Astrocyte of the spinal cord (primary cell): ENCODE results near the gene KITLG.

Source experiments
- DNase-seq: peaks from one replicate; pipeline ENCODE4 v3.0.0; 2011; ENCODE audit warnings: low read depth, low spot score
- H3K4me3 ChIP-seq: 2 replicates; pipeline ENCODE4 v1.5.1; 2011; ENCODE audit warnings: low read depth, mild to moderate bottlenecking, low read length, moderate library complexity
- in situ Hi-C: cut with HindIII; loops from 2 replicates; pipeline ENCODE4 v1.10.0; 2017; ENCODE audit warnings: low sequenced_read_pairs
- TF ChIP-seq, protein P1 (sequence below): IDR thresholded peaks from 2 replicates; pipeline ENCODE4 v1.5.1; 2012; ENCODE audit warnings: low read depth, mild to moderate bottlenecking, low read length, inconsistent platforms

Gene KITLG

DNA sequence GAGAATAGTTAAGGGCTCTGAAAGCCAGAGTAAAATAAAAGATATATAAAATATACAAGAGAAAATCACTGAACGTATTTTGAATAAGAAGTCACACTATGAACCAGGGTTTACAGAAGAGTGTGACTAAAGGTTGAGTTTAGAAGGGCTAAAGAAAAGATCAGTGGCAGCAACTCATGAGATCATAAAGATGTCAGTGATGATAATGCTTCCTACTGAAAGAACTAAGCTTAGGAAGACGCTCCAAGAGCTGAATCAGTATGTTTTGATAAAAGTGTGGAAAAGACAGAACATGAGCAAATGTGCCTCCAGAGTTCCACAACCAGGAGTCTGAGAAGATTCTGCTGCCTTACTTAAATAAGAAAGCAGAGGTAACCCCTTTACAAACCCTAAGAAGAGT, 74.6 kb downstream of the KITLG start:
- TF ChIP-seq, protein P1, sequence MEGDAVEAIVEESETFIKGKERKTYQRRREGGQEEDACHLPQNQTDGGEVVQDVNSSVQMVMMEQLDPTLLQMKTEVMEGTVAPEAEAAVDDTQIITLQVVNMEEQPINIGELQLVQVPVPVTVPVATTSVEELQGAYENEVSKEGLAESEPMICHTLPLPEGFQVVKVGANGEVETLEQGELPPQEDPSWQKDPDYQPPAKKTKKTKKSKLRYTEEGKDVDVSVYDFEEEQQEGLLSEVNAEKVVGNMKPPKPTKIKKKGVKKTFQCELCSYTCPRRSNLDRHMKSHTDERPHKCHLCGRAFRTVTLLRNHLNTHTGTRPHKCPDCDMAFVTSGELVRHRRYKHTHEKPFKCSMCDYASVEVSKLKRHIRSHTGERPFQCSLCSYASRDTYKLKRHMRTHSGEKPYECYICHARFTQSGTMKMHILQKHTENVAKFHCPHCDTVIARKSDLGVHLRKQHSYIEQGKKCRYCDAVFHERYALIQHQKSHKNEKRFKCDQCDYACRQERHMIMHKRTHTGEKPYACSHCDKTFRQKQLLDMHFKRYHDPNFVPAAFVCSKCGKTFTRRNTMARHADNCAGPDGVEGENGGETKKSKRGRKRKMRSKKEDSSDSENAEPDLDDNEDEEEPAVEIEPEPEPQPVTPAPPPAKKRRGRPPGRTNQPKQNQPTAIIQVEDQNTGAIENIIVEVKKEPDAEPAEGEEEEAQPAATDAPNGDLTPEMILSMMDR = no peak
- no peak for DNase-seq
- in situ Hi-C loops = no loop called here
- no peak overlapping the region for H3K4me3 ChIP-seq

GRCh38 chr12:88503281-88503703, 77.0 kb downstream of the KITLG start:
- no peak for DNase-seq
- in situ Hi-C loops = no loop called here

GRCh38 chr12:88501972-88502938, 78.0 kb downstream of the KITLG start:
- TF ChIP-seq, protein P1 = no peak
- in situ Hi-C loops = no loop called here
- H3K4me3 ChIP-seq = no peak overlapping the region
- DNase-seq = peak; percentile 43

More at GRCh38 chr12:88503281-88503703, 77.0 kb downstream of the KITLG start:
- TF ChIP-seq, protein P1 = no peak
- H3K4me3 ChIP-seq = no peak overlapping the region

- DNase-seq = no peak
- TF ChIP-seq, protein P1 = no peak
- in situ Hi-C loops = no loop called here
These were observed 83.3 kb downstream of the KITLG start for GRCh38 chr12:88496891-88497371.

GRCh38 chr12:88496429-88496828, 83.8 kb downstream of the KITLG start:
- H3K4me3 ChIP-seq = no peak overlapping the region
- DNase-seq = no peak
- TF ChIP-seq, protein P1 = no peak
- in situ Hi-C loops = no loop called here

More at GRCh38 chr12:88496891-88497371, 83.3 kb downstream of the KITLG start:
- H3K4me3 ChIP-seq = no peak overlapping the region

DNA sequence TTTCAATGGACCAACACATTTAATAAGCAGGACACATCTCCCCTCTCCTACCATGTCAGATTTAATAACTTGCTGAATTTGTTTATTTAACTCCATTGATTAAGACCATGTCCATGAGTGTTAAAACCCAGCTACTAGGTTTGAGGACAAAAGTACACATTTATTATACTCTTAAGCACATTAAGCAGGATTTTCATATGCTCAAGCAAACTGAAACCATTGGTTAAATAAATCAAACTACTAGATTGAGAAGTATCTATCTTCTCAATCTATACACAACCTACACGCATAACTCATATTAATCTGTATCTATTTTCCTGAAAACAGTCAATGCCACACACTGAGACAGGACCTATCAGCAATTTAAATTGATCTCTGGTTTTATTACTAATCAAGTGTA, 85.2 kb downstream of the KITLG start:
- no peak for DNase-seq
- H3K4me3 ChIP-seq = no peak overlapping the region
- in situ Hi-C loops = no loop called here
- TF ChIP-seq, protein P1 = no peak
